ENCODE results near the gene CHL1.

DNA sequence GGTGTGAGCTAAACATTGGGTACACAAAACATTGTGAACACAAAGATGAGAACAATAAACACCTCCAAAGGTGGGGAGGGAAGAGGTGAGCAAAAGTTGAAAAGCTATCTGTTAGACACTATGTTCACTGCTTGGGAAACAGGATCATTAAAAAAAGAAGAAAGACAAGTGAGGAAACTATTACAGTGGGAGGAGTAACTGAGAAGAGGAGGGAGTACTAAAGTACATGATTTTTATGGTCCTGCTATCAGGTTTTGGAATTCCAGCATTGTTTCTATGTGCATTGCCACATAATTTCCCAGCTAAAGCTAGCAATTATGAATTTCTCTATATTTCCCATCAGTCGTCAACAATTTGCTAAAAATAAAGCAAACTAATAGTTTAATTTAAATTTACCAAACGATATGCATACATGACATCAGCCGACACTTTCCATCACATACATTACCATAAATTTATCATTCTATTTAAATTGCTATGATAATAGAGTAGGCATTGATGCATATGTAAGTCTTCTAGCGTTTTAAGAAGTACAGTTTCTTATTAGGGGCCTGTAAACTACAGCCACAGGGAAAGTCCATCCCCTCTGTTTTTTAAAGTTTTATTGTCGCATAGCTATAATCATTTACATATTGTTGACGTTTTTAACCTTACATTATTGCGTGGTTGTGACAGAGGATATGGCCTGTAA is 221.8 kb downstream of the CHL1 start:
- TF ChIP-seq CTCF (IDR thresholded peaks at IDR 0.05): no peak
- TF ChIP-seq POLR2A (IDR thresholded peaks at IDR 0.05): no peak
- TF ChIP-seq POLR2AphosphoS5 (IDR thresholded peaks at IDR 0.05): no peak

All from gastroesophageal sphincter (tissue), 3 donors.